Lower lobe of right lung (tissue), 2 donors: ENCODE data around the gene BAD. TPM values are rescaled to one million over a fixed set of nuclear protein-coding genes. Genes with fewer than 3 reads are reported as not detected.

Source experiments
- ATAC-seq, 2 donors: fragments of 200-7000 bp; cut with Tn5 transposase; one replicate each; pipeline ENCODE4 v1.9.1; 2020 to 2022; ENCODE audit warnings: mild to moderate bottlenecking in 2 of 2, moderate library complexity in 2 of 2
- DNase-seq: peaks from one replicate; pipeline ENCODE4 v3.0.0-alpha.2; 2020
- H3K27ac ChIP-seq: fragments of 200-600 bp; one replicate; pipeline ENCODE4 v1.8.0; 2022
- H3K27me3 ChIP-seq: fragments of 200-600 bp; one replicate; pipeline ENCODE4 v1.8.0; 2022; ENCODE audit warnings: low read depth
- H3K36me3 ChIP-seq: fragments of 200-600 bp; one replicate; pipeline ENCODE4 v1.8.0; 2022; ENCODE audit warnings: mild to moderate bottlenecking
- H3K4me1 ChIP-seq: fragments of 200-600 bp; one replicate; pipeline ENCODE4 v1.8.0; 2022
- H3K4me3 ChIP-seq: fragments of 200-600 bp; one replicate; pipeline ENCODE4 v1.8.0; 2022; ENCODE audit warnings: mild to moderate bottlenecking
- H3K9me3 ChIP-seq: fragments of 200-600 bp; one replicate; pipeline ENCODE4 v1.8.0; 2022
- CTCF ChIP-seq: fragments of 200-600 bp; IDR thresholded peaks from one replicate; pipeline ENCODE4 v1.8.0; 2022; ENCODE audit warnings: antibody characterized with exemption, mild to moderate bottlenecking
- intact Hi-C: fragments of 100-400 bp; cut with DNase I; formaldehyde crosslinking; loops from one replicate; pipeline ENCODE4 v1.11.0; 2022
- total RNA-seq: library from RNA; stranded (reverse); fragmentation: NEBNext Ultra II Directional; extraction: Animal tissue kit (Norgen Biotek cat#: 25700); gene quantifications from one replicate; pipeline ENCODE4 v1.2.1, GENCODE V29; 2021
- donor health status: DM: no; HTN: yes; CAD: no; lungs with severe emphysema.

Gene BAD
- total RNA-seq, 1 donor from 2014 or later = 51.6 TPM

GRCh38 chr11:64294774-64295173, 10.3 kb upstream of the BAD start:
- no peak for ATAC-seq
- peaks cover 95% of the 10 kb centered on the region for H3K27me3 ChIP-seq
- no peaks in the 10 kb centered on the region for H3K36me3 ChIP-seq
- intact Hi-C loops = no loop called here
- no peaks in the 10 kb centered on the region for H3K9me3 ChIP-seq
- DNase-seq = no peak
- H3K4me3 ChIP-seq = no peak overlapping the region
- H3K4me1 ChIP-seq = peaks cover 29% of the 10 kb centered on the region
- TF ChIP-seq CTCF = no peak
- H3K27ac ChIP-seq = no peak overlapping the region

- Histone ChIP-seq H3K4me3 (peak overlapping the region; percentile 44), H3K9me3 (no peaks in the 10 kb centered on the region), H3K4me1 (peaks cover 18% of the 10 kb centered on the region), H3K27ac (no peak overlapping the region), H3K27me3 (peaks cover 74% of the 10 kb centered on the region), H3K36me3 (no peaks in the 10 kb centered on the region)
- no peak for ATAC-seq
- no peak for TF ChIP-seq CTCF
- intact Hi-C loops = no loop called here
- no peak for DNase-seq
These were observed 8.2 kb upstream of the BAD start for GRCh38 chr11:64292460-64293254.

- intact Hi-C loops = no loop called here
- DNase-seq = no peak
- no peak for TF ChIP-seq CTCF
- H3K4me3 ChIP-seq = peak overlapping the region; percentile 44
- no peaks in the 10 kb centered on the region for H3K36me3 ChIP-seq
- H3K9me3 ChIP-seq = no peaks in the 10 kb centered on the region
- H3K27me3 ChIP-seq = peaks cover 67% of the 10 kb centered on the region
- ATAC-seq = peak; percentile 4 to 19
- H3K27ac ChIP-seq = no peak overlapping the region
- H3K4me1 ChIP-seq = peaks cover 18% of the 10 kb centered on the region
These were observed 7.4 kb upstream of the BAD start for GRCh38 chr11:64291752-64292459.

GRCh38 chr11:64291262-64291751, 6.8 kb upstream of the BAD start, which contains the start of gene KCNK4:
Gene KCNK4 (plus strand): TSS chr11:64291302. CDS start chr11:64293019, 1,717 bp downstream.
- Histone ChIP-seq H3K4me3 (peak within 1 kb of the TSS; percentile 44), H3K27ac (no peak within 1 kb of the TSS), H3K36me3 (no peaks in the 10 kb centered on the region), H3K9me3 (no peaks in the 10 kb centered on the region), H3K4me1 (peaks cover 20% of the 10 kb centered on the region), H3K27me3 (peaks cover 61% of the 10 kb centered on the region)
- ATAC-seq (no peak), DNase-seq (no peak)
- TF ChIP-seq CTCF = no peak
- intact Hi-C loops = no loop called here

GRCh38 chr11:64290352-64291261, 6.1 kb upstream of the BAD start:
- H3K27me3 ChIP-seq = peaks cover 54% of the 10 kb centered on the region
- no peak for TF ChIP-seq CTCF
- DNase-seq = no peak
- H3K9me3 ChIP-seq = no peaks in the 10 kb centered on the region
- H3K4me1 ChIP-seq = peaks cover 25% of the 10 kb centered on the region
- no peaks in the 10 kb centered on the region for H3K36me3 ChIP-seq
- ATAC-seq = no peak
- H3K27ac ChIP-seq = no peak overlapping the region
- intact Hi-C loops = no loop called here
- H3K4me3 ChIP-seq = no peak overlapping the region
